ENCODE data around the gene MACO1.

DNA sequence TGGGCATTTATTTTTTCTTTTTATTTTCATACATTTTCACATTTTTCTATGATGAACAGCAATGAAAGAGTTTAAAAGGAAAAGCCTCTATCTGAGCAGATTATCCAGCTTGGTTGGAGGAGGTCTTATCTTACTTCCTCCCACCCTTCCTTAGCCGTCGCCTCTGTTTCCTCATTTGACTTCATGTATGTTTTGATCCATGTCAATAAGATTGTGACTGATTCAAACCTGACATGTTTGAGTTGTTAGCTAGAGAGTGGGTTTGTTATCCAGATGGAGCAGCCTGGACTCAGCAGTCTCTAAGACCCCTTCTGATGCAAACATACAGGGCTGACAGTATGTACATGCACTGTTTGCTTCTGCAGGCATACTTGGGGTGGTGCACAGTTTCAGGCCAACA, 31.2 kb downstream of the MACO1 start:
- TF ChIP-seq ZFP30 (CRISPR knock-in tag; IDR thresholded peaks at IDR 0.05) (no peak), PPARA (CRISPR knock-in tag; IDR thresholded peaks at IDR 0.05; ENCODE audit: borderline replicate concordance) (no peak), ZNF8 (CRISPR knock-in tag; IDR thresholded peaks at IDR 0.05) (no peak), OSR1 (CRISPR knock-in tag; IDR thresholded peaks at IDR 0.05) (no peak), GLIS3 (CRISPR knock-in tag; IDR thresholded peaks at IDR 0.05) (no peak), ESRRG (CRISPR knock-in tag; IDR thresholded peaks at IDR 0.05) (no peak), RARB (CRISPR knock-in tag; IDR thresholded peaks at IDR 0.05) (no peak), BACH2 (CRISPR knock-in tag; IDR thresholded peaks at IDR 0.05; ENCODE audit: borderline replicate concordance) (no peak)
- TF ChIP-seq, protein P1, sequence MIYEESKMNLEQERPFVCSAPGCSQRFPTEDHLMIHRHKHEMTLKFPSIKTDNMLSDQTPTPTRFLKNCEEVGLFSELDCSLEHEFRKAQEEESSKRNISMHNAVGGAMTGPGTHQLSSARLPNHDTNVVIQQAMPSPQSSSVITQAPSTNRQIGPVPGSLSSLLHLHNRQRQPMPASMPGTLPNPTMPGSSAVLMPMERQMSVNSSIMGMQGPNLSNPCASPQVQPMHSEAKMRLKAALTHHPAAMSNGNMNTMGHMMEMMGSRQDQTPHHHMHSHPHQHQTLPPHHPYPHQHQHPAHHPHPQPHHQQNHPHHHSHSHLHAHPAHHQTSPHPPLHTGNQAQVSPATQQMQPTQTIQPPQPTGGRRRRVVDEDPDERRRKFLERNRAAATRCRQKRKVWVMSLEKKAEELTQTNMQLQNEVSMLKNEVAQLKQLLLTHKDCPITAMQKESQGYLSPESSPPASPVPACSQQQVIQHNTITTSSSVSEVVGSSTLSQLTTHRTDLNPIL (CRISPR knock-in tag; IDR thresholded peaks at IDR 0.05; ENCODE audit: low read depth) = no peak
- TF ChIP-seq, protein P2, sequence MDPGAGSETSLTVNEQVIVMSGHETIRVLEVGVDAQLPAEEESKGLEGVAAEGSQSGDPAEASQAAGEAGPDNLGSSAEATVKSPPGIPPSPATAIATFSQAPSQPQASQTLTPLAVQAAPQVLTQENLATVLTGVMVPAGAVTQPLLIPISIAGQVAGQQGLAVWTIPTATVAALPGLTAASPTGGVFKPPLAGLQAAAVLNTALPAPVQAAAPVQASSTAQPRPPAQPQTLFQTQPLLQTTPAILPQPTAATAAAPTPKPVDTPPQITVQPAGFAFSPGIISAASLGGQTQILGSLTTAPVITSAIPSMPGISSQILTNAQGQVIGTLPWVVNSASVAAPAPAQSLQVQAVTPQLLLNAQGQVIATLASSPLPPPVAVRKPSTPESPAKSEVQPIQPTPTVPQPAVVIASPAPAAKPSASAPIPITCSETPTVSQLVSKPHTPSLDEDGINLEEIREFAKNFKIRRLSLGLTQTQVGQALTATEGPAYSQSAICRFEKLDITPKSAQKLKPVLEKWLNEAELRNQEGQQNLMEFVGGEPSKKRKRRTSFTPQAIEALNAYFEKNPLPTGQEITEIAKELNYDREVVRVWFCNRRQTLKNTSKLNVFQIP (CRISPR knock-in tag; IDR thresholded peaks at IDR 0.05; ENCODE audit: borderline replicate concordance, low read depth) = no peak

All from SK-N-SH treated with all-trans-retinoic acid at 6 μM for 48 hours (cell line).